HG03558 (cell line): Measurements from ENCODE around the gene CTRB1.
"Not testable (repeated sequence)": the region's sequence is repeated elsewhere in the genome, so short reads cannot be mapped to it uniquely, and the experiment has no call there.

ENCODE experiments used
- ATAC-seq: cut with Tn5 transposase; IDR thresholded peaks from one replicate; pipeline ENCODE4 v1.9.1; 2021; ENCODE audit warnings: moderate number of reproducible peaks; ENCODE audit not compliant: unreplicated experiment; ENCODE audit errors: extremely low read depth

CTRB1 gene

DNA sequence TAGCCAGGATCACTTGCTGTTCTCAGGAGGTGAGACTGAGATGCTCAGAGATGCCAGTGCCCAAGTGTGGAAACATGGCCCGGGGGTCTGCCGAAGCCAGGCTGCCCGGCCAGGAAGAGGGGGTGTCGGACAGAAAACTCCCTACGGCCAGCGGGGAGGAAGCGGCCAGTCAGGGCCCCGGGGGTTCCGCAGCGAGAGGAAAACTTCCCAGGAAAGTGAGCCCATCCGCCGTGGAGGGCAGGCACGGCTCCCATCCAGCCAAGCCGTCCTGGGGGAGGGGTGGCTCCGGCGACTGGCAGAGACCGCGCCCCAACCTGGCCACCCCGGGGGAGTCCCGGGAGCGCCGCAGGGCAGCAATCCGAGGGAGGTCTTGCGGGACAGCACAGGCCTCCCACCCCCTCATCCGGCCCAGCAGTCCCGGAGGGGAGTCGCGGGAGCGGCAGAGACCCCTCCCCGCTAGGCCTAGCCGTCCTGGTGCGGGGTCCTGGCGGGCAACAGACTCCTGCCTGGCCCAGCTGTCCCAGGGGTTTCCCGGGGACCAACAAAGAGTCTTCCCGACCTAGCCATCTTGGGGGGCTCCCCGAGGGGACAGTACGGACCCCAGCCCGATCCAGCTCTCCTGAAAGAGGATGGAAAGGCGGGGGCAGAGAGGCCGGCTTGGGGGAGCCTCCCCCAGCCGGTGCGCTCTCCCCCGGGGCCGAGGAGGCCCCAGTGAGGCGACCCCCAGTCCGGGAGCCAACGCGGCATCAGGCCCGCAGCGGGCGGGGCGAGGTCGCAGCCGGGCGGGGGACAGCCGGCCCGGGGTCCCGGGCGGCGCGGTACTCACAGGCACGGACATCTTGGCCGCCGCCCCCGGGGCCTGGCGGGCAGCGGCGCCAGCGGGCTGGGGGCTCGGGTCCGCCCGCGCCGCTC lies 46.5 kb downstream of the CTRB1 start:
- no peak for ATAC-seq

DNA sequence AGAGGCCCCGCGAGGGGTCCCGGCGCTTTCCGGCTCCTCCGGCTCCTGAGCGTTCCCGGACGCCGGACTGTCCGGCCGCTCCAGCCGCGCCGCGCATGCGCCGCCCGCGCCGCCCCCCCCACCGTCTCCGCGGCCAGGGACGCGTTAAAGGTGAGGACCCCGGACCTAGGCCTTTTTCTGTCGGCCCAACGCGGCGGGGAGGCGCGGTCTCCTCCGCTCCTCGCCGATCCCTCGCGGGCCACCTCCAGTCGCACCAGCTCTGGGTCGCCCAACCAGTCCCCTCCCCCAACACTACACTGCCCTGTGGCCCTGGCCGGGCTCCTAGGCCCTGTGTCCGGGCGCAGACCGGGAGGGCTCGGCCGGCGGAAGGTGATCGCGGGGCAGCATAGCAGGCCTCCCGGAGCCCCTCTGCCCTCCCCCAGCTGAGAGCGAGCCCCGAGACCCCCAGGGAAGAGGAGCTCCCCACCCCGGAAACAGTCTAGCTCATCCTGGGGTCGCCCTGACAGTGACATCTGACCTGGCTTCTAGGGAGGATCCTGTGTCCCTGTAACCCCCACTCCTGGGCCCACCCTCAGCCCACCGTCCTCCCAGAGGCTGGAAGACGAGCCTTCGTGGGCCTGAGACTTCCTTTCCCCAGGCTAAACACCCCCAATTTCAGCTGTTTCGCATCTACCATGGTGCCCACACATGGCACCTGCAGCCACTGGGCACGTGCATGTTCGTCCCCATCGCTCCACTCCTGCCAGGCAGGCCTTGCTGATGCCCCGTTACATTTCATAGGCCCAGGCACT lies 47.3 kb downstream of the CTRB1 start:
- peak; percentile 46 for ATAC-seq

DNA sequence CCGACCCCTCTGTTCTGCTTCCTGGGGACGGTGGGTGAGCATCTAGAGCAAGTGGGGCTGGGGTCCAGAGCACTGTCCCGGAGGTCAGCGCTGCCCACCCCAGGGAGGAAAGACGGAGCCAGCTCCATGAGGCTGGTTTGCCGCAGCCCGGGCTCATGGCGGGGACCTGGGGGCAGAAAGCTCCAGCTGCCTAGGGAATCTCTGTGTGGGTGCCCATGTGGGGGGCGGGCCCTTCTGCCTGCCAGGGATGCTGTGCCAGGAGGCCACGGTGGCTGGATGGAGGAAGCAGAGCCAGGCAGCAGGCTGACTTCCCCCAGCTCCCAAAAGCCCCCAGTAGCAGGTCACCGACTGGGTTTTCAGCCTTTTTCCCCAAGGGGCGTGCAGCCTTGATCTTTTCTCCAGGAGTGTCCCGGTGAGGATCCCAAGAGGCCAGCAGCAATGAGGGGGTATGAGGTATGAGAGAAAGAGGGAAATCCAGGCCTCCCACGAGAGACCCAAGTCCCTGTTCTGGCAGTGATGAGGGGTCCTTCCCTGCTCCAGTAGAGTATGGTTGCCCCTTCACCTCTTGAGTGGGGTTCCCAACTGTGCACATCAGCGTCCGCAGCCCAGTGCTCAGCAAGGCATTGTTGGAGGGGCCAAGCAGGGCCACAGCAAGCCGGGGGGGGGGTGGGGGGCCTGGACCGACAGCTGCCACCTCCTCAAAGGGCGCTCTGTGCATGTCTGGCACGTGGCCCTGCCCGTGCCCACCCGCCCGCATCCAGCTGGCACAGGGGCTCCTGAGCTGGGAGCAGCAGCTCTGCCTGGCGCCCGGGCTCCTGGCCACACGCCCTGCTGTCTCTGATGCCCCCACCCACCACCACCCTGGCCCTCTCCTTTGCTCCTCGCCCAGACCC lies 48.2 kb downstream of the CTRB1 start:
- no peak for ATAC-seq

DNA sequence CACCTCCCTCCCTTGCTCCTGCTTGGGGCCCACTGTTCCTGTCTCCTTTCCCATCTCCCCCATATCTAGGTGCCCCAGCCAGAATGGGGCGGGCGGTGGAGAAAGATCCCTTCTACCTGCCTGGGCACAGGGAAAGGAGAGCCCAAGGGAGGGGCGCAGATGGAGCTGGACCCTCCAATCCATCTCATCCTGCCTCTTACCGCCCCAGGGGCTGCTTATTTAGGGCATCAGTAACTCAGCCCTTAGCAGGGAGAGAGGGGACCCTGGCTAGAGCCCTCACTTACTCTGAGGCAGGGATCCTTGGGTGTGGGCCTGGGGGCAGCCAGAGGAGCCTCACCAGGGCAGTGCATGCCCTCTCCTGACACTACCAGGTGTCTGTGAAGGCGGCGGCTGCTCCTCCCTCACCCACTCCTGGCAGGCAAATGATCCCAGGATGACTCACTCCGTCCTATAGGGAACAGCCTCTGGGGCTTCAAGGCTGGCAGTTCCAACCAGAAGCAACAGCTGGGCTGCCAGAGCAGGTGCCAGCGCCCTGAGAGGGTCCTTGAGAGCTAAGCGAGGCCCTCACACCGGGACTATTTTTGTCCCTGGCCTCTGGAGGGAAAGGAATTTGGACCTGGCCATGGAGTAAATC lies 49.0 kb downstream of the CTRB1 start:
- no peak for ATAC-seq

DNA sequence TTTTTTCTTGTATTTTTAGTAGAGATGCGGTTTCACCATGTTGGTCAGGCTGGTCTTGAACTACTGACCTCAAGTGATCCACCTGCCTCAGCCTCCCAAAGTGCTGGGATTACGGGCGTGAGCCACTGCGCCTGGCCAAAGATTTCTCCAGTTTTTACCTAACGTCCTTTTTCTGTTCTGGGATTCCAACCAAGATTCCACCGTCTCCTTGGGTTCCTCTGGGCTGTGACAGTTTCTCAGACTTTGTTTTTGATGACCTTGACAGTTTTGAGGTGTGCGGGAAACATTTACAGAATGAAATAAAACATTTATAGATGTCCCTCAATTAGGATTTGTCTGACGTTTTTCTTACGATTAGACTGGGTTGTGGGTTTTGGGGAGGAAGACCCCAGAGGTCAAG lies 50.6 kb downstream of the CTRB1 start:
- ATAC-seq, result not testable (repeated sequence)

DNA sequence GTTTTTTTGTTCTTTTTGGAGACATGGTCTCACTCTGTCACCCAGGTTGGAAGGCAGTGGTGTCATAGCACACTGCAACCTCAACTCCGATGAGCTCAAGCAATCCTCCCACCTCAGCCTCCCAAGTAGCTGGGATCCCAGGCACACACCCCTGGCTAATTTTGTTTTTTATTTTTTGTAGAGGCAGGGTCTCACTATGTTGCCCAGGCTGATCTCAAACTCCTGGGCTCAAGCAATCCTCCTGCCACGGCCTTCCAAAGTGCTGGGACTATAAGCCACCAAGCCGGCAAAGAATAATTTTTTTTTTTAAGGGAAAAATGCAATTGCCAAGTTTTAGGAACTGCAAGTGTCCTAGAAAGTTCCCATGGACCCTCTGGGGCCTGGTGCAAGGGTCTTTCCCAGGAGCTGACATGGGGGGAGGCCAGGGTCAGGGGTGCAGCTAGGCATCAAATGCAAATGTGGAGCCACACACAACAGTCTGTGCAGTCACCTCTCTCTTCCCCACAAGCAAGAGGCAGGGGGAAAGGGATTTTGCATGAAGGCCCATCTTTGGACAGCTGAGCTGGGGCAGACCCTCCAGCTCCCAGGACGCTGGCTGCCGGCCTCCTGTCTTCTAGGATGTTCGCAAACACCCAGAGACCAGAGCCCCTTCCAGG lies 52.8 kb downstream of the CTRB1 start:
- no peak for ATAC-seq

DNA sequence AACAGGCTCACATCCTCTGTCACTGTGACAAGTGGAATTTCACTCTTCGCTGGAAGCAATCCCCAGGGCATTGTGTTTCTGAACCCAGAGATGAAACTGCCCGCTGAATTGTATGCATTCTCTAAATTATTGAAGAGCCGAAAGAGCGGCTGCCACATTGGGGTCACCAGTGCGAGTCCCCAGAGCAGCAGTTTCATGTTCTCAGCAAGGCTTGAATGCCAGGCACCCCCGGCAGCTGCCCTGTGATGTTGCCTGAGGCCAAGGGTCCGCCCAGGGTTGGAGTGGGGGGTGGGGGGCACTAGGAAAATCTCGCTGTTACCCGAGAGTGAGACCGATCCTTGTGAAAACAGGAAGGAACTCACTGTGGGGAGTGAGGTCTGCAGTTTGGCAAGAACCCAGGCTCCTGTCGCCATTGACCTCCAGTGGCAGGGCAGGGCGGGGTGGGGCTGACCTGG lies 53.3 kb downstream of the CTRB1 start:
- no peak for ATAC-seq

DNA sequence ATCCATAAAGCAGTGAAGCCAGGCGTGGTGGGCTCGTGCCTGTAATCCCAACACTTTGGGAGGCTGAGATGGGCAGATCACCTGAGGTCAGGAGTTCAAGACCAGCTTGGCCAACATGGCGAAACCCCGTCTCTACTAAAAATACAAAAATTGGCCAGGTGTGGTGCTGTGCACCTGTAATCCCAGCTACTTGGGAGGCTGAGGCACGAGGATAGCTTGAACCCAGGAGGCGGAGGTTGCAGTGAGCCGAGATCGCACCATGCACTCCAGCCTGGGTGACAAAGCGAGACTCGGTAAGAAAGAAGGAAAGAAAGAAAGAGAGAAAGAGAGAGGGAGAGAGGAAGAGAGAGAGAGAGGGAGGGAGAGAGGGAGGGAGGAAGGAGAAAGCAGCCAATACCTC lies 53.8 kb downstream of the CTRB1 start:
- ATAC-seq, result not testable (repeated sequence)

DNA sequence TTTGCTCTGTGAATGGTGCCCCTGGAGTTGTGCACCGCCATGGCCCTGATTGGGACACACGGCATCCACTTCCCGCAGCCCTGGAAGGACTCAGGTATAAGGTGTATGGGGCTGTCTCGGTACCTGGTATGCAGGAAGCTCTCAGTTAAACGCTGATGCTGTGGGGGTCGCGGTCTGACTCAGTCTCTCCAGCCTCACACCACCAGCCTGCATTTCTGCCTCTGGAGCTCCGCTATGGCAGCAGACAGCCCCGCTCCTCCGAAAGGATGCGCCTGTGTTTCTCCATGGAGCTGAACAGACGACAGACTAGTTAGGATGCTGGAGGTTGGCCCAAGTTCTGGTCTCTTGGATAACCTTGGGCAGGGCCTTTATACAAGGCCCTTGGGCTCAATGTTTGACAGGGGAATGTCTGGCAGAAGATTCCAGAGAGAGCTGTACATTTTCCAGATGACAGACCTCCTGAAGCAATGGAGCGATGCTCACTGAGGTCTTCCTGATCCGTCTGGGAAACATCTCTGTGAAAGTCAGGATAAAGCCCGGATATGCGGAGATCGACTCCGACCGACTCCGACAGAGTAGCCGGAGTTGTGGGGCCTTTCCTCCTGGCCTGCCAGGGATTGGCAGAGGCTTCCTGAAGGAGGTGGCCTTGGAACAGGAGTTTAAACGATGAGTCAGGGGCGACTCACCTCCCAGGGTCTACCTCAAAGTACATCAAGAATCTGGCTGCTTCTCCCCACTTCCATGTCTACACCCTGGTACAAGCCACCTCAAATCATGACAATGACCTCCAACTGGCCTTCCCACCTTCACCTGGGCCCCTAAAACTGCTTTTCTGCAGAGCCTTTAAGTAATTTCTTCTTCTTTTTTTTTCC lies 54.5 kb downstream of the CTRB1 start:
- no peak for ATAC-seq
